SK-N-SH treated with all-trans-retinoic acid at 6 μM for 48 hours (cell line): ENCODE results near the gene CACNA1S.

Experiments
- BACH2 ChIP-seq: fragments of 250-450 bp; sonication (Bioruptor Pico); IDR thresholded peaks from 2 replicates; pipeline ENCODE4 v1.9.0; 2021; ENCODE audit warnings: mild to moderate bottlenecking, borderline replicate concordance
- CREB5 ChIP-seq: fragments of 250-450 bp; sonication (Bioruptor Pico); IDR thresholded peaks from 2 replicates; pipeline ENCODE4 v1.5.1; 2020; ENCODE audit warnings: low read depth, mild to moderate bottlenecking, moderate library complexity
- ESRRG ChIP-seq: fragments of 250-450 bp; sonication (Bioruptor Pico); IDR thresholded peaks from 2 replicates; pipeline ENCODE4 v1.6.1; 2021; ENCODE audit warnings: mild to moderate bottlenecking
- OSR1 ChIP-seq: fragments of 250-450 bp; sonication (Bioruptor Pico); IDR thresholded peaks from 2 replicates; pipeline ENCODE4 v1.8.0; 2022; ENCODE audit warnings: moderate library complexity, mild to moderate bottlenecking, inconsistent platforms
- PATZ1 ChIP-seq: fragments of 250-450 bp; sonication (Bioruptor Pico); IDR thresholded peaks from 2 replicates; pipeline ENCODE4 v1.8.0; 2020; ENCODE audit warnings: mild to moderate bottlenecking, moderate library complexity, borderline replicate concordance
- RARB ChIP-seq: fragments of 250-450 bp; sonication (Bioruptor Pico); IDR thresholded peaks from 2 replicates; pipeline ENCODE4 v1.8.0; 2021; ENCODE audit warnings: mild to moderate bottlenecking, moderate library complexity
- ZFP30 ChIP-seq: fragments of 450-650 bp; formaldehyde crosslinking; IDR thresholded peaks from 2 replicates; pipeline ENCODE4 v1.5.0; 2022; ENCODE audit warnings: mild to moderate bottlenecking, moderate library complexity
- ZNF8 ChIP-seq: fragments of 450-650 bp; formaldehyde crosslinking; IDR thresholded peaks from 2 replicates; pipeline ENCODE4 v1.5.0; 2020; ENCODE audit warnings: mild to moderate bottlenecking, moderate library complexity

GRCh38 chr1:201138311-201138840 is 26.1 kb upstream of the CACNA1S start:
- TF ChIP-seq ESRRG: no peak
- TF ChIP-seq CREB5 (CRISPR knock-in tag): no peak
- TF ChIP-seq ZNF8 (CRISPR knock-in tag): no peak
- TF ChIP-seq RARB (CRISPR knock-in tag): no peak
- no peak for TF ChIP-seq OSR1 (CRISPR knock-in tag)
- no peak for TF ChIP-seq PATZ1
- TF ChIP-seq BACH2: no peak
- TF ChIP-seq ZFP30 (CRISPR knock-in tag): no peak
